SK-N-DZ (cell line): ENCODE data around the gene NXPH2. TPM values are rescaled to one million over a fixed set of nuclear protein-coding genes. Genes with fewer than 3 reads are reported as not detected.
A peak's percentile ranks its signal among the peaks of the same experiment; 100 is the strongest.

Experiments used
- DNase-seq: peaks from one replicate; pipeline ENCODE4 v3.0.0-alpha.2; 2015; ENCODE audit warnings: low spot score
- polyA plus RNA-seq, 2 experiments: library from polyadenylated mRNA; depleted of rRNA; stranded (reverse); fragments of >200 nt; gene quantifications; 2 replicates each; pipeline ENCODE4 v1.2.3, GENCODE V29; 2014

NXPH2 gene
- not detected in 2 replicates for polyA plus RNA-seq (2014; cell fraction: cytosol; rRNA removed)
- polyA plus RNA-seq (2014; cell fraction: nucleus; rRNA removed): not detected in 2 replicates

- DNase-seq: no peak
Observed at GRCh38 chr2:138779781-138780445, at the start of gene NXPH2. Gene NXPH2 (minus strand): TSS chr2:138780390. CDS start chr2:138780241, 149 bp downstream.

- peak; percentile 69 for DNase-seq
Observed at GRCh38 chr2:138829326-138829919, 49.2 kb upstream of the NXPH2 start.

DNA sequence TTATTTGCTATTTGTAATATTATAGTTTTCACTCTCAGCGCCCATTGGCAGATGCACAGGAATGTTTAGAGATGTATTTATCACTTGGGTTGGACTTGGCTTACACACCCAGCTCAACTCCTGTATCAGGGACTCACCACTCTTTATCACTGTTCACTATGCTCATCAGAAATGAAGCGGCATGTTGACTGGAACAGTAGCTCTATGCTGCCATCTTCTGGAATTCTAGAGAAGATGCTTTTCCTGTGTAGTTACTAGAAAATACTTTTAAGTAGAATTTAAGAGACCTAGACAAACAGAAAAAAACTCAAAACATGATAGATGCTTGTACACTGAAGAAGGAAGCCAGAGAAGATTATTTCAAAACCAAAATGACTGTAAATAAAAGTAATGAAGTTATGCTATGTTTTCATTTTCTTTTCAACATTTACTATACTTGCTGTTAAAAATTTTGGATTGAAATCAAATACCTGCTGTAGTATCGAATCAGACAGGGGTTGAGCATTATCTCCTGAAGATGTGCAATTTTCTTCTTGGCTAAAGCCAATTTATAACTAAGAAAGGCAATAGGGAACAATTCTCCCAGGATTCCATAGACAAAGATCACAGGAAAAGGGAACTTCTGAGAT, 47.4 kb upstream of the NXPH2 start:
- peak; percentile 69 for DNase-seq

- DNase-seq: no peak
Observed at GRCh38 chr2:138823666-138824065, 43.5 kb upstream of the NXPH2 start.

DNA sequence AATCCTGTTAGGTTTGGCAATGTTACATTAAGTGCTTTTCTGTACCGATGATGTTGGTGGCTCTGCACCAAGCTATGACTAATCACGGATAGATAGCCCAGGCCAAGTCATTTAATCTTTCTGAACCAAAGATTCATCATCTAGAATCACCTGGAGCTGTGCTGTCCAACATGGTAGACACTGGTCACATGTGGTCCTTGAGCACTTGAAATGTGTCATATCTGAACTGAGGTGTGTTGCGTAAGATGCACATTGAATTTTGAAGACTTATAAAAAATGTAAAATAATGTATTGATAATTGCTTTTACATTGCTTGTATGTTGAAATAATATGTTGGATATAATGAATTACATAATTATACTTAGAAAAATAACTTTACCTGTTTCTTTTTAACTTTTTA, 39.8 kb upstream of the NXPH2 start:
- DNase-seq: no peak

- DNase-seq: no peak
Observed at GRCh38 chr2:138818556-138818955, 38.4 kb upstream of the NXPH2 start.

GRCh38 chr2:138814123-138814898, 34.1 kb upstream of the NXPH2 start:
- no peak for DNase-seq

DNA sequence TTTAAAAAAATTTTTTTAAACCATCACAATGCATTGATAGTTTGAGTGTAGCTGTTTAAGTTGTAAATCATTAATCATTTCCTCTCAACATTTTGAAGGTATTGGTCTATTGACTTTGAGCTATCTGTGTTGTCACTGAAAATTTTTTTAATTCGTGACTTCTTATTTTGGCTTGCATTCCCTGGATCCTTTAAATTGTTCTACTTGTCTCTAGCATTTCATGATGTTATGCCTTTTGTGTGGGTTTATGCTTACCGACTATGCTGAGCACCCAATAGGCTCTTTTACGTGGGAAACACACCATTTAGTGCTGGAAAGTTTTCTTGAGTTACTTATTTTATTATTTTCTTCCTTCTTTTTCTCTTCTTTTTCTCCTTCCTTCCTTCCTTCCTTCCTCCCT, 31.2 kb upstream of the NXPH2 start:
- DNase-seq: no peak

GRCh38 chr2:138794724-138795123, 14.5 kb upstream of the NXPH2 start:
- no peak for DNase-seq

- peak; percentile 46 for DNase-seq
Observed at GRCh38 chr2:138787053-138787666, 7.0 kb upstream of the NXPH2 start.

DNA sequence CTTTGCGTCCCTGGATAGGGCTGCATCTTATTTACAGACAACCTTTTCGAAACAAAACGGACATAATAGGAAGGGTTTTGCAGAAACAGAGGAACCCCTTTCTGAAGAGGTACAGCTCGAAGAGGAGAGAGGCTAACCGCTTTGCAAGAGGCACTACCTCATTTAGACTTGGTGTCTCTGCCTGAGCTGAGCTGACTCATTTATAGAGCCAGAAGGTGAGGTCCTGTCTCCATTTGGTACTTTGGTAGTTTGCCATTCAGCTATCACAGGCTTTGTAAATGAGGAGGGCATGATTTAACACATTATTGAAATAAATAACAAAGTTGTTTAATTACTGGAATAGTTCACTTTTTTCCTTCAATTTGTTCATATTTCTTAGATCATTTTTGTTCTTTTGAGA, 2.2 kb upstream of the NXPH2 start:
- DNase-seq: no peak

DNA sequence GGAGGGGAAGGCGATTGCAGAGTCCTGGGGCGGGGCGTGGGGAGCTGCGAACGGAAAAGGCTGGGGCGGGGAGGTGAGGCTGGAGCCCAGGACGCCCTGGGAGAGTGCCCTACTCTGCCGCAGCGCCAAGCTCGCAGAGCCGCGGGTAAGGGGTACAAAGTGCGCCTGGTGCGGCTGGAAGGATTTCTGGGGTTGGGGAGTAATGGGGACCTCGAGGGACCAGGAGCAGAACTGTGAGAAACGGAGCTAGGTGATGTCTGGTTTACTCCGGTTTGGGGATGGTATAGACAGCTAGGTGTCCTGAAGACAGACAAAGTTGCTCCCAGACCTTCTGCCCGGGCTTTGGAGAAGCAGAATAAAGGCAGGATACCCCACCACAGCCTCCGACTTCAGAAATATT, 718 bp upstream of the NXPH2 start:
- no peak for DNase-seq

DNA sequence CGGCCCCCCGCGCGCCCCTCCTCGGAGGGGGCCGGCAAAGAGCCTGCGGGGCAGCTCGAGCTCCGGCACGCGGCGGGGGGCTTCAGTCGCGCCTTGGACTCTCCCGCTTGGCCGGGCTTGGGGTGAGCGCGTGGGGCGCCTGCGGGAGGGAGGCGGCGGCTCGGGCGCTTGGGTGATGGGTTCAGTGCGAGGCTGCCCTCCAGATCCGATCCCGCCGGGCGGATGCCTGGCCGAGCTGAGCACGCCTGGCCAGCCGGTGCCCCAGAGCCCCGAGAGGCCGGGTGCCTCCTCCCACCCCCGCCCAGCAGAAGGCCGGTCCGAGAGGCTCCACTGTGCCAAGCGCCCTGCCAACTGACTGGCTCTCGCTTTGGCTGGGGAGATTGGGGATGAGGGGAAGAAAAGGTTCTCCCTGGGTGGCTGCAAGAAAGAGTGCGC, 273 bp upstream of the NXPH2 start:
- DNase-seq: no peak

- no peak for DNase-seq
Observed at GRCh38 chr2:138779406-138779780, 797 bp downstream of the NXPH2 start.

- no peak for DNase-seq
Observed at GRCh38 chr2:138777996-138778395, 2.2 kb downstream of the NXPH2 start.

GRCh38 chr2:138775736-138776135, 4.5 kb downstream of the NXPH2 start:
- no peak for DNase-seq

- DNase-seq: no peak
Observed at GRCh38 chr2:138771534-138771933, 8.7 kb downstream of the NXPH2 start.

DNA sequence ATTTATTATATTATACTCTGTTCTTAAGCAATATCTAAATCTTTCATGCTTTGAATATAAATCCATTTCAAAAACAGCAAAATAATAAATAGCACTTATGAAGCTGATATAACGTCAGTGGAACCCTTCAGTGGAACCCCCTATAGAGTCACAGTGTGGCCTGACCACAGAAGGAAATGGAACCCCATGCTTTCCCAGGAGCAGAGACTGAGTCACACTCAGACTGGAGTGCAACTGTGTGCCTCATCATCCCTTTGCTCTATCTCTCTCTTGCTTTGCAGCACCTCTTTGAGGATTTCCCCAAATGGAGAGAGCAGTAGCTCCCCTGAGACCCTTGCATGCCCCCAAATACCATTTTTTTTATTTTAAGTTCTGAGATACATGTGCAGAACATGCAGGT, 13.1 kb downstream of the NXPH2 start:
- DNase-seq: no peak

GRCh38 chr2:138766464-138766863, 13.7 kb downstream of the NXPH2 start:
- DNase-seq: no peak

DNA sequence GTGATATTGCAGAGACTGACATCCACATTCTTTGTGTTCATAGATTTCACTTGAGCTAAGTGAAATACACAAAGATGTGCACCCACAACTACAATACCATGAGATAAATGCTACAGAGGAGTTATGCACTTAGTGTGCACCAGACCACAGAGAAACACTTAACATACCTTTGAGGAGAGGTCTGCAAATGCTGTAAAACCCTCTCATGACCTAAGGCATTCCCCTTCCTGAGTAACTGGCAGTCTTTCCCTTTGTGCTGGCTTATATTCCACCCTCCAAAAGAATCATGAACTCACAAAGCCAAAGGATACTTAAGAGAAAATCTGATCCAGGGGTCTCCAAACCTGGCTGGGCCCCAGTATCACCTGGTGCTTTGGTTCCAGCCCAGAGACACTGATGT, 16.2 kb downstream of the NXPH2 start:
- DNase-seq: no peak

- DNase-seq: no peak
Observed at GRCh38 chr2:138762533-138762932, 17.7 kb downstream of the NXPH2 start.

- DNase-seq: no peak
Observed at GRCh38 chr2:138760676-138761075, 19.5 kb downstream of the NXPH2 start.
